ENCODE results near the gene GRID1.

The GRID1 gene

GRCh38 chr10:85950921-85951320, 415.7 kb downstream of the GRID1 start:
- H3K4me3 ChIP-seq (ENCODE audit: low read depth, low read length, poor library complexity, severe bottlenecking) = no peak overlapping the region
- H2AFZ ChIP-seq (ENCODE audit: low read length) = no peak overlapping the region
- H3K36me3 ChIP-seq (ENCODE audit: insufficient read depth, low read length) = no peaks in the 10 kb centered on the region
- H3F3A ChIP-seq (ENCODE audit: insufficient read depth, low read length) = no peaks in the 10 kb centered on the region
- H3K79me2 ChIP-seq (ENCODE audit: insufficient read depth, low read length) = no peaks in the 10 kb centered on the region
- no peaks in the 10 kb centered on the region for H3K27me3 ChIP-seq (ENCODE audit: insufficient read depth, low read length)
- no peak overlapping the region for H3K27ac ChIP-seq (ENCODE audit: low read depth, low read length, poor library complexity, severe bottlenecking)
- no peaks in the 10 kb centered on the region for H3K9me3 ChIP-seq (ENCODE audit: low read length)
- no peaks in the 10 kb centered on the region for H3K9me2 ChIP-seq (ENCODE audit: low read depth, low read length)
- no peak overlapping the region for H3K4me2 ChIP-seq (ENCODE audit: low read length)
- TF ChIP-seq CTCF (IDR thresholded peaks at IDR 0.05; ENCODE audit: low read length) (no peak), EZH2 (IDR thresholded peaks at IDR 0.05; ENCODE audit: borderline replicate concordance, low read length) (no peak)
- no peaks in the 10 kb centered on the region for H4K20me1 ChIP-seq (ENCODE audit: insufficient read depth, low read length)
- H3K4me1 ChIP-seq (ENCODE audit: insufficient read depth, low read length, severe bottlenecking) = peaks cover 19% of the 10 kb centered on the region
- no peak overlapping the region for H3K9ac ChIP-seq (ENCODE audit: low read length)

- Histone ChIP-seq H3K36me3 (ENCODE audit: insufficient read depth, low read length) (no peaks in the 10 kb centered on the region), H3K4me1 (ENCODE audit: insufficient read depth, low read length, severe bottlenecking) (peaks cover 23% of the 10 kb centered on the region), H3K4me3 (ENCODE audit: low read depth, low read length, poor library complexity, severe bottlenecking) (peak overlapping the region; percentile 56), H3K9ac (ENCODE audit: low read length) (peak overlapping the region; percentile 42; the same call in 1 of the 2 replicates), H3K27me3 (ENCODE audit: insufficient read depth, low read length) (no peaks in the 10 kb centered on the region), H3K4me2 (ENCODE audit: low read length) (peak overlapping the region; percentile 67), H4K20me1 (ENCODE audit: insufficient read depth, low read length) (no peaks in the 10 kb centered on the region), H3F3A (ENCODE audit: insufficient read depth, low read length) (no peaks in the 10 kb centered on the region), H3K79me2 (ENCODE audit: insufficient read depth, low read length) (no peaks in the 10 kb centered on the region), H3K9me2 (ENCODE audit: low read depth, low read length) (no peaks in the 10 kb centered on the region), H3K27ac (ENCODE audit: low read depth, low read length, poor library complexity, severe bottlenecking) (peak overlapping the region; percentile 73), H2AFZ (ENCODE audit: low read length) (no peak overlapping the region), H3K9me3 (ENCODE audit: low read length) (no peaks in the 10 kb centered on the region)
- TF ChIP-seq CTCF (IDR thresholded peaks at IDR 0.05; ENCODE audit: low read length) (no peak), EZH2 (IDR thresholded peaks at IDR 0.05; ENCODE audit: borderline replicate concordance, low read length) (no peak)
Measured at GRCh38 chr10:85946713-85947326, 419.8 kb downstream of the GRID1 start.

GRCh38 chr10:85936161-85936560, 430.4 kb downstream of the GRID1 start:
- no peak overlapping the region for H3K27ac ChIP-seq (ENCODE audit: low read depth, low read length, poor library complexity, severe bottlenecking)
- H4K20me1 ChIP-seq (ENCODE audit: insufficient read depth, low read length) = no peaks in the 10 kb centered on the region
- H3K9me3 ChIP-seq (ENCODE audit: low read length) = no peaks in the 10 kb centered on the region
- H3K9ac ChIP-seq (ENCODE audit: low read length) = no peak overlapping the region
- H2AFZ ChIP-seq (ENCODE audit: low read length) = no peak overlapping the region
- no peak overlapping the region for H3K4me3 ChIP-seq (ENCODE audit: low read depth, low read length, poor library complexity, severe bottlenecking)
- no peak for TF ChIP-seq EZH2 (IDR thresholded peaks at IDR 0.05; ENCODE audit: borderline replicate concordance, low read length)
- no peak for TF ChIP-seq CTCF (IDR thresholded peaks at IDR 0.05; ENCODE audit: low read length)
- H3K36me3 ChIP-seq (ENCODE audit: insufficient read depth, low read length) = no peaks in the 10 kb centered on the region
- H3K79me2 ChIP-seq (ENCODE audit: insufficient read depth, low read length) = no peaks in the 10 kb centered on the region
- H3F3A ChIP-seq (ENCODE audit: insufficient read depth, low read length) = no peaks in the 10 kb centered on the region
- H3K4me2 ChIP-seq (ENCODE audit: low read length) = no peak overlapping the region
- H3K27me3 ChIP-seq (ENCODE audit: insufficient read depth, low read length) = no peaks in the 10 kb centered on the region
- H3K9me2 ChIP-seq (ENCODE audit: low read depth, low read length) = no peaks in the 10 kb centered on the region
- no peaks in the 10 kb centered on the region for H3K4me1 ChIP-seq (ENCODE audit: insufficient read depth, low read length, severe bottlenecking)
